ENCODE measurements around the gene IKBKG. TPM values are rescaled to one million over a fixed set of nuclear protein-coding genes. Genes with fewer than 3 reads are reported as not detected.

The IKBKG gene
- total RNA-seq, 1 experiment from 2014 or later = 29.3 TPM

GRCh38 chrX:154511761-154512160 is 35.7 kb upstream of the IKBKG start:
- TF ChIP-seq, protein P1, sequence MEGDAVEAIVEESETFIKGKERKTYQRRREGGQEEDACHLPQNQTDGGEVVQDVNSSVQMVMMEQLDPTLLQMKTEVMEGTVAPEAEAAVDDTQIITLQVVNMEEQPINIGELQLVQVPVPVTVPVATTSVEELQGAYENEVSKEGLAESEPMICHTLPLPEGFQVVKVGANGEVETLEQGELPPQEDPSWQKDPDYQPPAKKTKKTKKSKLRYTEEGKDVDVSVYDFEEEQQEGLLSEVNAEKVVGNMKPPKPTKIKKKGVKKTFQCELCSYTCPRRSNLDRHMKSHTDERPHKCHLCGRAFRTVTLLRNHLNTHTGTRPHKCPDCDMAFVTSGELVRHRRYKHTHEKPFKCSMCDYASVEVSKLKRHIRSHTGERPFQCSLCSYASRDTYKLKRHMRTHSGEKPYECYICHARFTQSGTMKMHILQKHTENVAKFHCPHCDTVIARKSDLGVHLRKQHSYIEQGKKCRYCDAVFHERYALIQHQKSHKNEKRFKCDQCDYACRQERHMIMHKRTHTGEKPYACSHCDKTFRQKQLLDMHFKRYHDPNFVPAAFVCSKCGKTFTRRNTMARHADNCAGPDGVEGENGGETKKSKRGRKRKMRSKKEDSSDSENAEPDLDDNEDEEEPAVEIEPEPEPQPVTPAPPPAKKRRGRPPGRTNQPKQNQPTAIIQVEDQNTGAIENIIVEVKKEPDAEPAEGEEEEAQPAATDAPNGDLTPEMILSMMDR (IDR thresholded peaks at IDR 0.05; ENCODE audit: insufficient read depth in 1 of 2, low read depth in 1 of 2, low read length in 1 of 2, severe bottlenecking in 1 of 2, unreplicated experiment in 1 of 2) = no peak
- H3K36me3 Mint-ChIP-seq (ENCODE audit: insufficient read depth, unreplicated experiment) = peaks cover 10% of the 10 kb centered on the region

GRCh38 chrX:154512879-154513553 is 34.4 kb upstream of the IKBKG start:
- Histone ChIP-seq H3K4me1 (peaks cover 10% of the 10 kb centered on the region), H3K9me3 (no peaks in the 10 kb centered on the region), H3K36me3 (ENCODE audit: control insufficient read depth, insufficient read depth, low read length) (no peaks in the 10 kb centered on the region), H3K4me3 (ENCODE audit: low read depth, low read length) (no peak overlapping the region), H3K27me3 (replicated peaks; ENCODE audit: control insufficient read depth, insufficient read depth, low read length) (no peaks in the 10 kb centered on the region)
- Mint-ChIP-seq H3K27me3 (ENCODE audit: insufficient read depth, unreplicated experiment) (no peaks in the 10 kb centered on the region), H3K4me3 (ENCODE audit: unreplicated experiment) (no peak overlapping the region), H3K36me3 (ENCODE audit: insufficient read depth, unreplicated experiment) (peaks cover 10% of the 10 kb centered on the region), H3K9me3 (ENCODE audit: unreplicated experiment) (no peaks in the 10 kb centered on the region), H3K4me1 (ENCODE audit: low read depth, unreplicated experiment) (peaks cover 3% of the 10 kb centered on the region), H3K27ac (ENCODE audit: unreplicated experiment) (no peak overlapping the region)
- no TSS peak for BruUV-seq (replicated peaks)
- CTCF ChIA-PET = no interaction called here
- no peak for DNase-seq
- TF ChIP-seq, protein P1 (IDR thresholded peaks at IDR 0.05; ENCODE audit: insufficient read depth in 1 of 2, low read depth in 1 of 2, low read length in 1 of 2, severe bottlenecking in 1 of 2, unreplicated experiment in 1 of 2) = no peak
- POLR2A ChIA-PET = no interaction called here
- intact Hi-C loops (cut with micrococcal nuclease; ENCODE audit: unreplicated experiment) = no loop called here

More at GRCh38 chrX:154511761-154512160, 35.7 kb upstream of the IKBKG start:
- ChIA-PET POLR2A (no interaction called here), CTCF (no interaction called here)
- intact Hi-C loops (cut with micrococcal nuclease; ENCODE audit: unreplicated experiment) = no loop called here
- no peak overlapping the region for H3K27ac Mint-ChIP-seq (ENCODE audit: unreplicated experiment)
- Histone ChIP-seq H3K9me3 (no peaks in the 10 kb centered on the region), H3K4me1 (no peaks in the 10 kb centered on the region), H3K36me3 (ENCODE audit: control insufficient read depth, insufficient read depth, low read length) (no peaks in the 10 kb centered on the region), H3K4me3 (ENCODE audit: low read depth, low read length) (no peak overlapping the region), H3K27me3 (replicated peaks; ENCODE audit: control insufficient read depth, insufficient read depth, low read length) (no peaks in the 10 kb centered on the region)
- H3K9me3 Mint-ChIP-seq (ENCODE audit: unreplicated experiment) = no peaks in the 10 kb centered on the region
- no peaks in the 10 kb centered on the region for H3K27me3 Mint-ChIP-seq (ENCODE audit: insufficient read depth, unreplicated experiment)
- BruUV-seq (replicated peaks) = no TSS peak
- H3K4me3 Mint-ChIP-seq (ENCODE audit: unreplicated experiment) = no peak overlapping the region
- DNase-seq = no peak
- no peaks in the 10 kb centered on the region for H3K4me1 Mint-ChIP-seq (ENCODE audit: low read depth, unreplicated experiment)

DNA sequence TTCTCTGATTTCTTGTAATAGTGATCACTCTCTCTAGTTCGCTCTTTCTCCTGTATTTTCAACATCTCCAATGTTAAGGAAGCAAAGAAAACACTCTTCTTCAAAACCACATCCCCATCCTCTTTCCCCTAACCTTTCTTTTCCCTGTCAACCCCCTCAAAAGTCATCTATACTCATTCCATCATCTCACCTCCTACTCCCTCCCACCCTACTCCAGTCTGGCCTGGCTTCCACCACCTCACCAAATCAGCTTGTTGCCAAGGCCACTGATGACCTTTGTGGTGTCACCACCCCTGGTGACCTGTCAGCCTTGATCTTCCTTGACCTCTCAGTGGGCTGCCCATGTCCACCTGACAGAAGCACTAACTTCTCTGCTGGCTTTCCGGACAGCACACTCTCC is 33.7 kb upstream of the IKBKG start:
- intact Hi-C loops (cut with micrococcal nuclease; ENCODE audit: unreplicated experiment) = no loop called here
- Mint-ChIP-seq H3K4me1 (ENCODE audit: low read depth, unreplicated experiment) (peaks cover 6% of the 10 kb centered on the region), H3K36me3 (ENCODE audit: insufficient read depth, unreplicated experiment) (peaks cover 10% of the 10 kb centered on the region), H3K4me3 (ENCODE audit: unreplicated experiment) (no peak overlapping the region), H3K9me3 (ENCODE audit: unreplicated experiment) (no peaks in the 10 kb centered on the region), H3K27me3 (ENCODE audit: insufficient read depth, unreplicated experiment) (no peaks in the 10 kb centered on the region), H3K27ac (ENCODE audit: unreplicated experiment) (no peak overlapping the region)
- CTCF ChIA-PET = no interaction called here
- Histone ChIP-seq H3K9me3 (no peaks in the 10 kb centered on the region), H3K27me3 (replicated peaks; ENCODE audit: control insufficient read depth, insufficient read depth, low read length) (no peaks in the 10 kb centered on the region), H3K4me3 (ENCODE audit: low read depth, low read length) (no peak overlapping the region), H3K4me1 (peaks cover 10% of the 10 kb centered on the region), H3K36me3 (ENCODE audit: control insufficient read depth, insufficient read depth, low read length) (no peaks in the 10 kb centered on the region)
- BruUV-seq (replicated peaks) = no TSS peak
- no peak for DNase-seq
- TF ChIP-seq, protein P1 (IDR thresholded peaks at IDR 0.05; ENCODE audit: insufficient read depth in 1 of 2, low read depth in 1 of 2, low read length in 1 of 2, severe bottlenecking in 1 of 2, unreplicated experiment in 1 of 2) = no peak
- POLR2A ChIA-PET = no interaction called here

Data from Caco-2 (cell line).